Mammary epithelial cell (primary cell): ENCODE data around the gene ROR1.

Experiments used
- EZH2 ChIP-seq: IDR thresholded peaks from 2 replicates; pipeline ENCODE4 v1.6.1; 2012; ENCODE audit warnings: low read length, inconsistent platforms, borderline replicate concordance
- TF ChIP-seq, protein P1 (sequence below), 2 donors: IDR thresholded peaks in 1 of 2; conservative IDR thresholded peaks in 1 of 2; 2 replicates each; pipeline ENCODE4 v1.5.1; 2011 to 2012; ENCODE audit warnings: inconsistent platforms in 2 of 2, low read length in 2 of 2, mild to moderate bottlenecking in 2 of 2, control low read depth in 1 of 2, low read depth in 1 of 2; ENCODE audit not compliant: insufficient read depth in 1 of 2; ENCODE audit errors: extremely low read depth in 1 of 2

DNA sequence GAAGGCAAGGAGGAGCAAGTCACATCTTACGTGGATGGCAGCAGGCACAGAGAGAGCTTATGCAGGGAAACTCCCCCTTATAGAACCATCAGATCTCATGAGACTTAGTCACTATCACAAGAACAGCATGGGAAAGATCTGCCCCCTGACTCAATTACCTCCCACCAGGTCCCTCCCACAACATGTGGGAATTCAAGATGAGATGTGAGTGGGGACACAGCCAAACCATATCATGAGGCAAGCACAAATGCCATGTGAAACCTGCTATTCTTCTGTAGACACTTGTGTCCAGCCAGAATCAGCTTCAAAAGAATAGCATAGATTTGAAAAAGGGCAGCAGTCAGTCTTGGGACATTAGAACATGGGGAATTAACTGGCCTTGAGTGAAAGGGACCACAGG lies 397.4 kb downstream of the ROR1 start:
- TF ChIP-seq, protein P1, sequence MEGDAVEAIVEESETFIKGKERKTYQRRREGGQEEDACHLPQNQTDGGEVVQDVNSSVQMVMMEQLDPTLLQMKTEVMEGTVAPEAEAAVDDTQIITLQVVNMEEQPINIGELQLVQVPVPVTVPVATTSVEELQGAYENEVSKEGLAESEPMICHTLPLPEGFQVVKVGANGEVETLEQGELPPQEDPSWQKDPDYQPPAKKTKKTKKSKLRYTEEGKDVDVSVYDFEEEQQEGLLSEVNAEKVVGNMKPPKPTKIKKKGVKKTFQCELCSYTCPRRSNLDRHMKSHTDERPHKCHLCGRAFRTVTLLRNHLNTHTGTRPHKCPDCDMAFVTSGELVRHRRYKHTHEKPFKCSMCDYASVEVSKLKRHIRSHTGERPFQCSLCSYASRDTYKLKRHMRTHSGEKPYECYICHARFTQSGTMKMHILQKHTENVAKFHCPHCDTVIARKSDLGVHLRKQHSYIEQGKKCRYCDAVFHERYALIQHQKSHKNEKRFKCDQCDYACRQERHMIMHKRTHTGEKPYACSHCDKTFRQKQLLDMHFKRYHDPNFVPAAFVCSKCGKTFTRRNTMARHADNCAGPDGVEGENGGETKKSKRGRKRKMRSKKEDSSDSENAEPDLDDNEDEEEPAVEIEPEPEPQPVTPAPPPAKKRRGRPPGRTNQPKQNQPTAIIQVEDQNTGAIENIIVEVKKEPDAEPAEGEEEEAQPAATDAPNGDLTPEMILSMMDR (conservative IDR thresholded peaks at IDR 0.05 in 1 of 2, IDR thresholded peaks at IDR 0.05 in 1 of 2; ENCODE audit: extremely low read depth in 1 of 2, insufficient read depth in 1 of 2, low read depth in 1 of 2, low read length in 2 of 2) = no peak
- TF ChIP-seq EZH2 = no peak
